Measurements from ENCODE around the gene CCDC43. TPM values are rescaled to one million over a fixed set of nuclear protein-coding genes. Genes with fewer than 3 reads are reported as not detected.

CCDC43 gene, protein sequence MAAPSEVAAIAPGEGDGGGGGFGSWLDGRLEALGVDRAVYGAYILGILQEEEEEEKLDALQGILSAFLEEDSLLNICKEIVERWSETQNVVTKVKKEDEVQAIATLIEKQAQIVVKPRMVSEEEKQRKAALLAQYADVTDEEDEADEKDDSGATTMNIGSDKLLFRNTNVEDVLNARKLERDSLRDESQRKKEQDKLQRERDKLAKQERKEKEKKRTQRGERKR
- total RNA-seq, result 16.4 and 22.8 TPM in 2 replicates

DNA sequence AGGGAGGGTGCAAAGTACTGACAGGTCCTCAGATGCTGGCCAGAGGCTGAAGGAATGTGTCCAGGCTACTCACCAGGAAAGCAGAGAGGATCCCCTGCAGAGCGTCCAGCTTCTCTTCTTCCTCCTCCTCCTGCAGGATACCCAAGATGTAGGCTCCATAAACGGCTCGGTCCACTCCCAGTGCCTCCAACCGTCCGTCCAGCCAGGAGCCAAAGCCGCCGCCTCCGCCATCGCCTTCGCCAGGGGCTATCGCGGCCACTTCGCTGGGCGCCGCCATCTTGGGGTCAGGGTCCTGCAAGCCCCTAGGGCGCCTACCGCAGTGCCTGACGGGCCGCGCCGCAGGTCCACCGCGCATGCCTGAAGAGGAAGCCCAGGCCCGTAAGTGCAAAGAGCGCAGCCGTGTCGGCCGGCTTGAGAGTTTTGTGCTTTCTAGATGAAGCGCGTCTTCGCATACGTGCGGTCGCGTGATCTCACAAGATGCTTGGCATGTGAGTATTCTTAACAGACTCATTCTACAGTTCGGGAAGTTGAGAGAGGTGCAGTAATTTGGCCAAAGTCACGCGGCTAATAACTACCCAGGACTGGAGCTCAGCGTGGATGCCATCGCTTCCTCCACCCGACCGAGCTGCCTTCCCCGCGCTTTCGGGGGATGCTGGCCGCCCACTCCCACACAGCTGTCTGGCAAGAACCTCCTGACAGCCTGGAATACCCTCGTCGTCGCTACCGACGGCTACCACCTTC is at the start of gene CCDC43:
Gene CCDC43, minus strand, starts transcription at position 300 of the 741 bp plus-strand sequence. Its CDS starts 23 bp downstream, at position 277.

DNA sequence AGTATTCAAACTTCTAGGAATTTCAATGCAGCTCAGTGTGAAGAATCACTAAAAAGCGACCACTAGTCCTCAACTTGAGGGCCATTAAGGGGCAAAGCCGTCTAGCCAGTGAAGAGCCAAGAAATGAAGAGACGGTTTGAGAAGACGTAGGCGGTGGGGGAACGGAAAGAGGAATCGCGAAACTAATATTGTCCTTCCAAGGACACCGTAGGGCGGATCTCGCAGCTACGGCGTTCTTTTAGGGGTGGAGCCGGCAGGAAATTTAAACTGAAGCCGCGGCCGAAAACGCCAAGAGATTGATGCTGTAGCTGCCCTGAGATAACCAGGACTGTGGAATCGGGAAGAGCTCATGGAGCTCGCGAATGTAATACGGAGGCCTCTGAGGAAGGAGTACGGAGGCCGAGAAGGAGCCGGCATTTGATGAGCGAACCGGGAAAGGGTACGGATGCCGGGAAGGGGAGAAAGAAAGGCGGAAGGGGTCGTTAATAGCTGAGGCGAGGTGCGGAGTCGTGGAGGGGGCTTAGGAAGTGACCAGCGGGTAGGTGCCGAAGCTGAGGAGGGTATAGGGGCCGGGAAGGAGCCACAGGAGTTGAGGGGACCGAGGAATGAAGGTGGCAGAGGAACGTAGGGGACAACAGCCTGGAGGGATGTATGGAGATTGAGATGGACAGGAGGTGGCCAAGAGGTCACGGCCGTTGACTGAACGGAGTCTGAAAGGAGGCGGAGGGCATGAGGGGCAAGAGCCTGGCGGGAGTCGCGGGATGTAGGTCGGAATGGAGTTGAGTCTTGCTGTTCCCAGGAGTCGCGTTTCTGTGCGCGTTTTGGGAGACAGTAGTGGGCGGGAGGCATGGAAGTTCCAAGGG is 19.1 kb upstream of the CCDC43 start, which contains the start of gene DBF4B:
Gene DBF4B, plus strand, starts transcription at position 265 of the 863 bp plus-strand sequence. Its CDS starts 156 bp downstream, at position 421.

DNA sequence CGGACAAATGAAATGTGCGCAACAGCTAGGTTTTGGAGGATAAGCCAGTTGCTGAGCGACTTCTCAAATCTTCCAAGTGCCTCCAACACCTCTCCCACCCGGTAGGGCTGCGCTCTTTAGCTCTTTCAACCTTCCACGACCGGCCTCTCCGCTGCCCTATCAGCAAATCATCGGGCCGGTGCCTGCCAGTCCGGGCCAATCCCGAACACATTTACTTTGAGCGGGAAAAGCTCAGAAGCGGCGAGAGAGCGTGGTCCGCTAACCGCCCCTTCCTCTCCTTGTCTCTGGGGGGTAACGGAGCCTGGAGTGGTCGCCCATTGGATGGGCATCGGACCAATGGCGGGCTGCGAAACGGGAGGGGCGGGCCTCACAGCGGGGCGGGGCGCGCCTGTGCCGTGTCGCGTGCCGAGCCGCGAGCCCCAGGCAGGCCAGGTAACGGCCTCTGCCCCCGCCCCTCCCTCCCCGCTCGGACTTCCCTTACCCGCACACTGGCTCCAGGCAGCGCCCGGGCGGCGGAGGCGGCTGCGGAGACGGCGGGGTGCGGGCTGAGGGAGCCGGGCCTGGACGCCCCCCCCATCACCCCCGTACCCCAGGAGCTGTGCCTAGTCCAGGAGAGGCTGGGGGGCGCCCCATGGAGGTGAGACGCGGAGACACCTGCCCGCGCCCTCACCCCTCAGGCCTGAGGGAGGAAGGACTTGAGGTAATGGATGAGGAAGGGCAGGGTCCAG is 33.4 kb downstream of the CCDC43 start, which contains the start of gene MEIOC:
Gene MEIOC, plus strand, starts transcription at position 486 of the 728 bp plus-strand sequence. Its CDS starts 146 bp downstream, at position 632.

Other genes starting within 250 kb of the CCDC43 start
- 13.0 and 13.2 TPM in 2 replicates for gene GPATCH8, start 186.4 kb downstream of the CCDC43 start, total RNA-seq
- 3.4 and 8.8 TPM in 2 replicates for gene FZD2, start 132.3 kb downstream of the CCDC43 start, total RNA-seq
- under 0.01 TPM in 1 of 2 replicates, not detected in the other for gene MEIOC, start 33.3 kb downstream of the CCDC43 start, total RNA-seq
- 4.2 and 4.4 TPM in 2 replicates for gene DBF4B, start 18.9 kb upstream of the CCDC43 start, total RNA-seq
- 1.5 and 2.2 TPM in 2 replicates for gene ADAM11, start 69.2 kb upstream of the CCDC43 start, total RNA-seq
- 4.7 and 5.3 TPM in 2 replicates for gene GJC1, start 140.5 kb upstream of the CCDC43 start, total RNA-seq
- gene HIGD1B, start 158.1 kb upstream of the CCDC43 start, total RNA-seq, result not detected in 2 replicates
- 43.3 and 43.9 TPM in 2 replicates for gene EFTUD2, start 209.7 kb upstream of the CCDC43 start, total RNA-seq
- gene GFAP, start 225.7 kb upstream of the CCDC43 start, total RNA-seq, result not detected in 2 replicates